ENCODE results near the gene SLC39A11. TPM values are rescaled to one million over a fixed set of nuclear protein-coding genes. Genes with fewer than 3 reads are reported as not detected.

SLC39A11 gene
- total RNA-seq, 4 donors from 2014 or later: 36.6 to 75.0 (median 40.2) TPM

- TF ChIP-seq CTCF (IDR thresholded peaks at IDR 0.05; ENCODE audit: low read depth): no peak
Measured at GRCh38 chr17:72651988-72652387, 440.5 kb downstream of the SLC39A11 start.

GRCh38 chr17:72648702-72649101 lies 443.8 kb downstream of the SLC39A11 start:
- no peak for TF ChIP-seq CTCF (IDR thresholded peaks at IDR 0.05; ENCODE audit: low read depth)

GRCh38 chr17:72646176-72646575 lies 446.3 kb downstream of the SLC39A11 start:
- TF ChIP-seq CTCF (IDR thresholded peaks at IDR 0.05; ENCODE audit: low read depth): no peak

GRCh38 chr17:72644492-72644891 lies 448.0 kb downstream of the SLC39A11 start:
- TF ChIP-seq CTCF (IDR thresholded peaks at IDR 0.05; ENCODE audit: low read depth): no peak

GRCh38 chr17:72643575-72644216 lies 448.8 kb downstream of the SLC39A11 start:
- TF ChIP-seq CTCF (IDR thresholded peaks at IDR 0.05; ENCODE audit: low read depth): no peak

GRCh38 chr17:72642720-72643119 lies 449.8 kb downstream of the SLC39A11 start:
- TF ChIP-seq CTCF (IDR thresholded peaks at IDR 0.05; ENCODE audit: low read depth): no peak

- no peak for TF ChIP-seq CTCF (IDR thresholded peaks at IDR 0.05; ENCODE audit: low read depth)
Measured at GRCh38 chr17:72640415-72641165, 451.9 kb downstream of the SLC39A11 start.
